GM19324 (cell line): Measurements from ENCODE around the gene RFNG.
A peak's percentile ranks its signal among the peaks of the same experiment; 100 is the strongest.

Experiments
- ATAC-seq: cut with Tn5 transposase; IDR thresholded peaks from one replicate; pipeline ENCODE4 v1.9.1; 2021; ENCODE audit warnings: mild to moderate bottlenecking, moderate library complexity; ENCODE audit not compliant: unreplicated experiment, low FRiP score

Gene RFNG

GRCh38 chr17:82078433-82078832 lies 26.8 kb upstream of the RFNG start:
- ATAC-seq, result no peak

DNA sequence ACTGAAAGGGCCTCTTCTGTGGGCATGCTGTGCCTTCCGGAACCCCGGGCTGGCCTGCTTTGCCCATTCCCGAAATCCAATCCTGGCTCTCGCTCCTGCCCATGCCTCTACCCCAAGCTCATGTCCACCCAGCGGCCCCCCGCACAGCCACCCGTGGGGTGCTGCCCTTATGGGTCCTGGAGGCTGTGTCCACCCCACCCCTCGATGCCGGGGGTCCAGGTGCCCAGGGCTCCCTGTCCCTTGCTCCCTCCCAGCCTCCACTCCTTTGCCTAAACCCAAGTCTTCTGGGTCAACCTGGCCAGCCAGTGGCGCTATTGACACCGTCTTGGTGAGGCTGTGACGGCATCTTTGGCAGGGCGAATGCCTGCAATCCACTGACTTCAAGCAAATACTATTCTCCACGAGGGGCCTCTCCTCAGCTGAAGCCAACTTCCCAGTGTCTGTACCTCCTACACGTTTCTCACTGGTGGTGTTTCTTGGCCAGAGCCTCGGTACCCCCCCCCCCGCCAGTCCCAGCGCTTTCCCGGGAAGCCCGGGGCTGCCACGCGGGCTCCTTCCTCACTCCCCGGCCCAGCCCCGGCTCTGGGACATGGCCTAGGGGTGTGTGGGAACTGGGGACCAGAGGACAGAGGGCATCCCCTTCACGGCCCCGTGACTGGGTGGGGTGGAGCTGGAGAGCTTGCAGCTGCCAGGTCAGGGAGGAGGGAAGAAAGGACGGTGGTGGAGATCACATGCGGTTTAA lies 26.2 kb upstream of the RFNG start:
- no peak for ATAC-seq

- ATAC-seq, result no peak
Observed at GRCh38 chr17:82076785-82077591, 25.4 kb upstream of the RFNG start.

- no peak for ATAC-seq
Observed at GRCh38 chr17:82076018-82076784, 24.6 kb upstream of the RFNG start.

DNA sequence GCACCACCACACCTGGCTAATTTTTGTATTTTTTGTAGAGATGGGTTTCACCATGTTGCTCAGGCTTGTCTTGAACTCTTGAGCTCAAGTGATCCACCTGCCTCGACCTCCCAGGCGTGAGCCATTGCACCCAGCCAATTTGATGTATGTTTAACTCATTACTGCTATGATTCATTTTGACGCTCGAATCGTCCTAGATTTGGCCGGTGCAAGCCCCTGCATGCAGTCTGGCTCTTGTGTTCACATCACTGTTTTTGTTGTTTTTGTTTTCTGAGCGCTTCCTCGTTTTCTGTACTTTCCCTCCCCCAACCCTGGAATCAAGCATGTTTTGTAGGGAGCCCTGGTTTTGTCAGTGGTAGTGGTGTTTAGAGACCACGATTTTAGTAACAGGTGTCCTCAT lies 21.8 kb upstream of the RFNG start:
- no peak for ATAC-seq

DNA sequence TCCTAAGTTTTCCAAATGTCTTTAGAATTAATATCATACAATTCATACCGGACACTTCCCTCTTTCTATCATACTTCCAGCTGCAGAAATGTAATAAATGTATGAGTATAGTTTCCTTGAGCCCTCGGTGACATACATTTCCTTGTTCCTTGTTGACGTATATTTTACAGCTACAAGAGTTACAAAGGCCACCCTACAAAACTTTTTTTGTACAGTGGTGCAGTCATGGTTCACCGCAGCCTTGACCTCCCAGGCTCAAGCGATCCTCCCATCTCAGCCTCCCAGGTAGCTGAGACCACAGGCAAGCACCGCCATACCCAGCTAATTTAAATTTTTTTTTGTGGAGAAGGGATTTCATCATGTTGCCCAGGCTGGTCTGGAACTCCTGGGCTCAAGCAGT lies 21.2 kb upstream of the RFNG start:
- ATAC-seq, result no peak

- ATAC-seq, result no peak
Observed at GRCh38 chr17:82070611-82071010, 19.0 kb upstream of the RFNG start.

DNA sequence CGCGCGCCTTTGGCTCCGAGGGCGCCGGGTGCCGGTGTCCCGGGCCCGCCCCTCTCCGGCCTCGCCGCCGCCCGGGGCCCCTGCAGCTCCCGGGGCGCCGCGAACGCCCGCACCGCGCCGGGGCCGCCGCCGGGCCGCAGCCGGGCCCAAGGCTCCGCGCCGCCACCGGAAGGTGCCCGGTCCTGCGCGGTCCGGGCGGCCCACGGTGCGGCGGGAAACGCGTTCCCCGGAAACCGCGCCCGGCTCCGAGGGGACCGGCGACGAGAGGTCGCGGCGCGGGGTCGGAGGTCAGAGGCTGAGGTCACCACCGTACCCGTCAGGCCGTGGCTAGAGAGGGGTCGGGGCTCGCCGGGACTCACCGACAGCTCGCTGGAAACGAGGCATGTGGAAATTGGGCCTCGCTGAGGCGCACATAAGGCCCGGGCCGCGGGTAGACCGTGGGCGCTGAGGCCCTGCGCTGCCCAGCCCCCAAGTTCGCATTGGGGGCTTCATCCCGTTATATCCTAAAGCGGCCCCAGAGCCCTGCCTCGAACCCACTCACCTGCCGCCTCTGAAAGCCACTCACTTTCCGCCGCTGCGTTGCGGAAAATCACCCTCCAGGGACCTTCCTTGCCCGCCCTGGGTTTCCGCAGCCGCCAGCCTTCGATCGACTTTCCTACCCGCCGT lies 14.2 kb upstream of the RFNG start, which contains the start of gene DUS1L:
DUS1L (minus strand) TSS at position 167 of the 666 bp plus-strand sequence. CDS start 745 bp downstream, outside the sequence.
- ATAC-seq, result peak; percentile 77

GRCh38 chr17:82065193-82065637 lies 13.6 kb upstream of the RFNG start:
- peak; percentile 31 for ATAC-seq

GRCh38 chr17:82064433-82065192 lies 13.0 kb upstream of the RFNG start:
- no peak for ATAC-seq

- ATAC-seq, result no peak
Observed at GRCh38 chr17:82063424-82064415, 12.1 kb upstream of the RFNG start.

- ATAC-seq, result no peak
Observed at GRCh38 chr17:82062984-82063368, 11.4 kb upstream of the RFNG start.

GRCh38 chr17:82062076-82062983 lies 10.7 kb upstream of the RFNG start:
- no peak for ATAC-seq

DNA sequence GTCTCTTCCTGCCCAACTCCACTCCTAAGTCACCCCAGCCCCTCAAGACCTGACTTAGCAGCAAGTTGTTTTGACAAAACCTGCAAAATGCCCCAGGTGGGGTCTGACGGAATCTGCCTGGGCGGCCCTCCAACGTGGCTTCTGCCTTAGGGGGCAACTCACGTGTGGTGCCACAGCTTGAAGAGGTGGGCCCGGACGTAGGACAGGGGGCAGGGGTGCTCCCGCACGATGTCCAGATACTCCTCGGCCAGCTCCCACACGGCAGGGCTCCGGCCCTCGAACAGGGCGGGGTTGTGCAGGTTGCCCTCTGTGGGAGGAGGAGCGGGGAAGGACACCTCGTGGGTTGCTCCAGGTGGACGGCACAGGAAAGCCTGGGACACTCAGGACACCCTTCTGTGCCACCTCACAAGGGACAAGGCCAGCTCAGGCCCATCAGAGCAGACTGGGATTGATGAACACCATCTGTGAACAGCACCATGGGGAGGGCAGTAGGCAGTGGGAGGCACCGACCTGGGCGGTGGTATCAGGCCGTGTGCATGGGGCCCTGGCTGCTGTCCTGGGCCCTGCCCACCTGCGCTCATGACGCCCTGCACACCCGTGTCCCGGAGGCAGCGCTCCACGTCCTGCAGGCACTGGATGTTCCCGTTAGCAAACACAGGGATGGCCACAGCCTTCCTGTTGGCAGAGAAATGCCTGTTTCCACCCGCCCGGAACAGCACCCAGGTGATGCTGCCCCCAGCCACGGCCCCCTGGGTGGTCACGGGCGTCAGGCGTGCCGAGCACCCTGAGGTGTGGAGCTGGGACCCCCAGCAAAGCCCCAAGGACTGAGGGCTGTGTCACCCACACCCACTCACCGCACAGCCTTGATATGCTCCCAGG lies 9.7 kb upstream of the RFNG start:
- ATAC-seq, result no peak

DNA sequence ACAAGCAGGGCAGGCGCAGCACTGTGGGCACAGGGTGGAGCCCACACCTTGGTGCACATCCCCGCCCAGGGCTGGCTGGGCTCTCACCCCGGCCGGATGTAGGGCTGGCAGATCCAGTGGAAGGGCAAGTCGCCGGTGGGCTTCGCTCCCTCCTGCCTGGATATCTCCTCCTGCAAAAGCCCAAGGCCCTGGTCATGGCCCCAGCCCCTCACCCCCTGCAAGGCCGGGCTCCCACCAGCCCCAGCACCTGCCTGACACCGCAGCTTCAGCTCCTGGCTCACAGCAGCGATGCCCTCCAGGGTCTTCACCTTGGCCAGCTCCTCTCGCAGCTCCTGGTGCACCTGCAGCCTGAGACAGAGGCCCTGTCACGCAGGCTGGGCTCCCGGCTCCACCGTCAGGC lies 9.0 kb upstream of the RFNG start:
- ATAC-seq, result no peak

- ATAC-seq, result no peak
Observed at GRCh38 chr17:82060001-82060380, 8.4 kb upstream of the RFNG start.
